ENCODE measurements around the gene KBTBD13. TPM values are rescaled to one million over a fixed set of nuclear protein-coding genes. Genes with fewer than 3 reads are reported as not detected.

Gene KBTBD13
- total RNA-seq, 4 donors from 2014 or later = not detected

GRCh38 chr15:65115086-65115485 is 38.5 kb downstream of the KBTBD13 start, which contains the start of gene UBAP1L:
UBAP1L (minus strand) TSS chr15:65115200; CDS start chr15:65106215, 8,985 bp downstream.
- DNase-seq (ENCODE audit: low spot score) = no peak
- TF ChIP-seq, protein P1, sequence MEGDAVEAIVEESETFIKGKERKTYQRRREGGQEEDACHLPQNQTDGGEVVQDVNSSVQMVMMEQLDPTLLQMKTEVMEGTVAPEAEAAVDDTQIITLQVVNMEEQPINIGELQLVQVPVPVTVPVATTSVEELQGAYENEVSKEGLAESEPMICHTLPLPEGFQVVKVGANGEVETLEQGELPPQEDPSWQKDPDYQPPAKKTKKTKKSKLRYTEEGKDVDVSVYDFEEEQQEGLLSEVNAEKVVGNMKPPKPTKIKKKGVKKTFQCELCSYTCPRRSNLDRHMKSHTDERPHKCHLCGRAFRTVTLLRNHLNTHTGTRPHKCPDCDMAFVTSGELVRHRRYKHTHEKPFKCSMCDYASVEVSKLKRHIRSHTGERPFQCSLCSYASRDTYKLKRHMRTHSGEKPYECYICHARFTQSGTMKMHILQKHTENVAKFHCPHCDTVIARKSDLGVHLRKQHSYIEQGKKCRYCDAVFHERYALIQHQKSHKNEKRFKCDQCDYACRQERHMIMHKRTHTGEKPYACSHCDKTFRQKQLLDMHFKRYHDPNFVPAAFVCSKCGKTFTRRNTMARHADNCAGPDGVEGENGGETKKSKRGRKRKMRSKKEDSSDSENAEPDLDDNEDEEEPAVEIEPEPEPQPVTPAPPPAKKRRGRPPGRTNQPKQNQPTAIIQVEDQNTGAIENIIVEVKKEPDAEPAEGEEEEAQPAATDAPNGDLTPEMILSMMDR (IDR thresholded peaks at IDR 0.05) = no peak
- no peak for ATAC-seq (ENCODE audit: low FRiP score)

GRCh38 chr15:65115542-65115941 is 39.0 kb downstream of the KBTBD13 start:
- TF ChIP-seq, protein P1 (IDR thresholded peaks at IDR 0.05) = no peak
- ATAC-seq (ENCODE audit: low FRiP score) (no peak), DNase-seq (ENCODE audit: low spot score) (no peak)

Small RNAs within 50 kb of the gene (small RNA-seq; reads per million reads assigned to genes)
- gene AC013553.1 = not detected

Other genes with a start within 250 kb of the KBTBD13 start
- gene PLEKHO2, start 234.8 kb upstream of the KBTBD13 start, total RNA-seq = 10 to 100 TPM; 53.0 to 86.6 (median 58.4) TPM
- 10 to 100 TPM in 1 of 4 donors, 1 to 10 TPM in 3; 5.9 to 18.5 (median 7.5) TPM for gene ANKDD1A, start 164.8 kb upstream of the KBTBD13 start, total RNA-seq
- 10 to 100 TPM; 72.9 to 93.9 (median 84.7) TPM for gene SPG21, start 86.8 kb upstream of the KBTBD13 start, total RNA-seq
- gene MTFMT, start 47.1 kb upstream of the KBTBD13 start, total RNA-seq = 10 to 100 TPM; 16.8 to 25.2 (median 22.4) TPM
- gene SLC51B, start 31.4 kb upstream of the KBTBD13 start, total RNA-seq = not detected
- 10 to 100 TPM in 1 of 4 donors, 1 to 10 TPM in 3; 4.6 to 50.0 (median 7.6) TPM for gene RASL12, start 8.8 kb upstream of the KBTBD13 start, total RNA-seq
- 1 to 10 TPM; 2.9 to 5.6 (median 4.6) TPM for gene UBAP1L, start 38.5 kb downstream of the KBTBD13 start, total RNA-seq
- 10 to 100 TPM; 14.8 to 20.3 (median 17.3) TPM for gene PDCD7, start 57.1 kb downstream of the KBTBD13 start, total RNA-seq
- gene CLPX, start 108.6 kb downstream of the KBTBD13 start, total RNA-seq = 10 to 100 TPM; 30.2 to 58.8 (median 37.7) TPM
- 100 to 1,000 TPM in 2 of 4 donors, 10 to 100 TPM in 2; 27.2 to 434 (median 75.3) TPM for gene CILP, start 134.7 kb downstream of the KBTBD13 start, total RNA-seq
- gene PARP16, start 210.1 kb downstream of the KBTBD13 start, total RNA-seq = 10 to 100 TPM in 1 of 4 donors, 1 to 10 TPM in 3; 5.6 to 11.0 (median 7.5) TPM
- not detected for gene RNU5A-1, start 219.3 kb downstream of the KBTBD13 start, total RNA-seq
- gene RNU5B-1, start 227.9 kb downstream of the KBTBD13 start, total RNA-seq = not detected